ENCODE measurements around the gene ZNF614.
"Not testable (repeated sequence)": the region's sequence is repeated elsewhere in the genome, so short reads cannot be mapped to it uniquely, and the experiment has no call there.

Gene ZNF614

DNA sequence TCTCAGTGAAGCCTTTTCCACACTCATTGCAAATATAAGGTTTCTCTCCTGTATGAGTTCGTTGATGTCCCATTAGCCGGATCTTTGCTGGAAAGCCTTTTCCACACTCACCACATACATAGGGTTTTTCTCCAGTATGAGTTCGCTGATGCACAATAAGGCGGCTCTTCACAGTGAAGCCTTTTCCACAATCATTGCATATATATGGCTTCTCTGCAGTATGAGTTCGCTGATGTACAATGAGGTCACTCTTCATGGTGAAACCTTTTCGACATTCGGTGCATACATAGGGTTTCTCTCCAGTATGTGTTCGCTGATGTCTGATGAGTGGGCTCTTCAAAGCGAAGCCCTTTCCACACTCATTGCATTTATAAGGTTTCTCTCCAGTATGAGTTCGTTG, 34.8 kb downstream of the ZNF614 start:
- DNase-seq (ENCODE audit: low read depth in 2 of 2, low spot score in 1 of 2), result no peak

DNA sequence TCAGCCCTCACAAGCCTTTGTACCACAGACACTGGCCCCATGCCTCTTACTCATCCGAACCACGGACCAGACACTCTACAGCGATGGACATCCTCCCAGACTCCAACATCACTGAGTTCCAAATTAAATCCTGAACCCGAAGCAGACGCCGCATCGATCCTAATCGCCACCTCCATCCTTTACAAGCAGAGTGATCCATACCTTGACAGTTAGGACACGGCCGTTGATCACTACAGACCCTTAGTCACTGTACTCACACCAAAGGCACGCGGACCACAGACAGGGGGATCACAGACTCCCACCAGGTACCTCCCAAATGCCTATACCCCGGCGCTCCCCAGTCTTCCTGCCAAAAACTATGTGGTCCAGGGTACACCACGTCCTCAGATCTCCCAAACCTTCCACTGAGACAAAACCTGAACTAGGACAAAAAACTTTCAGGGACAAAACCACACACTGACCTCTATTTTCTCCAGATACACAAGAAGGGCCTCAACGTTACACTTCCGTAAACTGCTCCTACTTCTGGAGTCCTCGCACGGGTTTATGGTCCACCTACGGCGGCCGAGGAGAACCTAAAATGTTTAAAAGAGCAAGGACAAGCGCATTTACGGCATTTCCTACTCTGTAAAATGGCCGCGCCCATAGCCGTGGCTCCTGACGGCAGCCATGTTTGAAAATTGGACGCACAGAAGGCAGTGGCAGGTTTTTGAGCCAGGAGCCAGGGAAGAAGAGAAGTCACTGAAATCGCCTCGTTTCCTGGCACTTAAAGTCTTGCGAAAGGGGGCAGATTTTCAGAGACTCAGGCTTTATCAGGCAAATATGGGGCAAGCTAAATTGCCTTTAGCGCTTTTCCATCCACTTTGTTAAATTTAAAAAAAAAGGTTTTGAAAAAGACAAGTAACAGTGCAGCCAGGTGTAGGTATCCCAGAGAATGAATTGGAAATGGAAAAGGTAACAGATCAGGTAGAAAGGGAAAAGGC, 41.6 kb downstream of the ZNF614 start, which contains the start of gene ZNF350:
TSS of gene ZNF350 (minus strand) at position 532 of the 983 bp plus-strand sequence. CDS start 12,480 bp downstream, outside the sequence.
- peak; percentile 68 to 75 for DNase-seq (ENCODE audit: low read depth in 2 of 2, low spot score in 1 of 2)

DNA sequence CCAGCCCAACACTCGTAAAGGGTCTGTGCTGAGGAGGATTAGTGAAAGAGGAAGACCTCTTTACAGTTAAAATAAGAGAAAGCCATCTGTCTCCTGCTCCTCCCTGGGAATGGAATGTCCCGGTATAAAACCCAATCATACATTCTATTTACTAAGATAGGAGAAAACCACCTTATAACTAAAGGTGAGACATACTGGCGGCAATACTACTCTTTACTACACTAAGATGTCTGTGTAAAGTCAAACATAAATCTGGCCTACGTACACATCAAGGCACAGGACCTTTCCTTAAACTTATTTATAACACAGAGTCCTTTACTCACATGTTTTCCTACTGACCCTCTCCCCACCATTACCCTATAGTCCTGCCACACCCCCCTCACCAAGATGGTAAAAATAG, 44.8 kb downstream of the ZNF614 start:
- no peak for DNase-seq (ENCODE audit: low read depth in 2 of 2, low spot score in 1 of 2)

DNA sequence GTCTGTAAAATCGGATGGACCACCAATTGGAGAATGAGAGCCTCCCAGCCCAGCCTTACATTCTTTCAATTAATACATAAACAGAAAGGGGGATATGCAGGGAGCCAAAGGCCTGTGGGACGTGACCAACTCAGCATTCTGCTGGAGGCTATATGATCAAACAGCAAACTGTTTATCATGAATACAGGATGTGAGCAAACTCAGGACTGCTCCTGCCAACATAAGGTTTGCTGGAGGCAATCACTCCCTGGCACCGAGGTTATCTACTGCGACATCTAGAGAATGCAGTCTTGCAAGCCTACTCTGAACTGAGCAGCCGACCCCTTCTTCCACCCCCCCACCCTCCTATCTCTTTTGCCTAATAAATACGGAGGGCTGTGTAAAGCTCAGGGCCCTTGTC, 47.3 kb downstream of the ZNF614 start:
- DNase-seq (ENCODE audit: low read depth in 2 of 2, low spot score in 1 of 2), result not testable (repeated sequence)

DNA sequence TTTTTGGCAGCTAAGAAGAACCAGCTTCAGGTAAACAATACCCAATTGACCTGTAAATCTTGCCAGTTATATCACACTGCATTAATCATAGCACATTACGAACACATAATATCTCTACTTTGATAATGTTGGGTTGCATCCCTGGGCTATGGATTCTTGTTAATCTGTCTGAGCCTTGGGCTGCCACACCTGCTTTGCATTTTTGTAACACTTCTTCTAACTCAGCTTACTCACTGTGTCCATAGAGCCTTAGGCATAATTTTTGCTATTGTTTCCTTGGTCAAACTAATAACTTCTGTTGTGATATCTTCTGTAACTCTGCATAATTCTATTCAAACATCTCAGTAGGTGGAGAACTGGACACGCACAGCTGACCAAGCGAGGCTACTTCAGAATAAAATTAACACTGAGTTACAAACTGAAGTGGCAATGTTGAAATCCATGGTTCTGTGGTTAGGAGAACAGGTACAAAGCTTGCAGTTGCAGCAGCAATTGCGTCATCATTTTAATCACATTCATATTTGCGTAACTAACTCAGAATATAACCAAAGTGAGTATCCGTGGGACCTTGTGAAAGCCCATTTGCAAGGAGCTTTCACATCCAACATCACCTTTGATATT, 48.0 kb downstream of the ZNF614 start:
- DNase-seq (ENCODE audit: low read depth in 2 of 2, low spot score in 1 of 2), result no peak

DNA sequence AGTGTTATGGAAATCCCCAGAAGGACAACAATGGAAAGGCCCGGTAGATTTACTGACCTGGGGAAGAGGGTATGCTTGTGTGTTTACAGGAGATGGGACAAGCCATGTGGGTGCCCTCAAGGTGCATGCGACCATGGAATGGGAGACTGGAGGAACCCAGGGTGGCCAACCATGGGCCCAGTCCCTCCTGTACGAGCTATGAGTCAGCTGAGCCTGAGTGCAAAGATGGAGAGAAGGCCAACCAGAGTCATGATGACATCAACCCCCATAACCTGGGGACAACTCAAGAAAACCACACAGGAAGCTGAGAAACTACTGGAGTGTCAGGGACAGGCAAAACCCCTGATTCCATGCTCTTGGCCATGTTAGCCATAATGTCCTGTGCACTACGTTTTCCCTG, 49.3 kb downstream of the ZNF614 start:
- DNase-seq (ENCODE audit: low read depth in 2 of 2, low spot score in 1 of 2), result no peak

DNA sequence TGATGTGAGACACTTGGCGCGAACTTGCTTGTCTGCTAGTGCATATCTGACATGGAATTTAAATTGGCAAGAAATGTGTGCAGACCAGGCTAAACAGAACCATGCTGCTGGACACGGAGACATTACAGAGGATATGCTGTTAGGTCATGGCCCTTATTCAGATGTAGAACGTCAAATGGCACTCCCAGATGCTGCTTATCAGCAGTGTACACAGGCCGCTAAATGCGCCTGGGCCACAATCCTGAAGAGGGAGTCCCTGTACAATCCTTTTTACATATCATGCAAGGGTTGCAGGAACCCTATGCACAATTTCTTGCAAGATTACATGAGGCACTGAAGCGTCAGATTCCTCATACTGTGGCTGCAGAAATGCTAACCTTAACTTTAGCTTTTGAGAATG, 50.8 kb downstream of the ZNF614 start:
- DNase-seq (ENCODE audit: low read depth in 2 of 2, low spot score in 1 of 2), result no peak

DNA sequence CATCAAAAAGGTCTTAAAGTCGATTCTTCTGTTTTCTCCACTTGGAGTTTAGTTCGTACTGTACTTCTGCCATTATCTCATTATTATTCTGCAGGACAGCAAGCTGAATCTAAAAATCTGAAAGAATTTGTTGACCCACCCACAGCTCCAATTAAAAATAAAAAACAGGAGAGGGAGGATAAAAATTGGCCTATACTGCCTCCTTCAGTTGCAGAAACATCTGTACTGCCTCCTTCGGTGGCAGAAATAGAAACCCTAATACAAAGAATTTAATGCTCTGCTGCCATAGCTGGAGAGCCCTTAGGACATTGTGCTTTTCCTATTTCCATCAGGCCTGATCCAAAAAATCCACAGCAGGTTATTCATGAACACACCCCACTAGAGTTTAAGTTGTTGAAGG, 51.3 kb downstream of the ZNF614 start:
- no peak for DNase-seq (ENCODE audit: low read depth in 2 of 2, low spot score in 1 of 2)

DNA sequence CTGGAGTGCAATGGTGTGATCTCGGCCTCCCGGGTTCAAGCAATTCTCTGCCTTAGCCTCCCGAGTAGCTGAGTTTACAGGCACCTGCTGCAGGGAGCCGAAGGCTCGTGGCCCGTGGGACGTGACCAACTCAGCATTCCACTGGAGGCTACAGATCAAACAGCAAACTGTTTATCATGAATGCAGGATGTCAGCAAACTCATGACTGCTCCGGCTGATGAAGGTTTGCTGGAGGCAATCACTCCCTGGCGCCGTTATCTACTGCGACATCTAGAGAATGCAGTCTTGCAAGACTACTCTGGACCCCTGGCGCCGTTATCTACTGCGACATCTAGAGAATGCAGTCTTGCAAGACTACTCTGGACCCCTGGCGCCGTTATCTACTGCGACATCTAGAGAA, 52.4 kb downstream of the ZNF614 start:
- DNase-seq (ENCODE audit: low read depth in 2 of 2, low spot score in 1 of 2), result not testable (repeated sequence)

DNA sequence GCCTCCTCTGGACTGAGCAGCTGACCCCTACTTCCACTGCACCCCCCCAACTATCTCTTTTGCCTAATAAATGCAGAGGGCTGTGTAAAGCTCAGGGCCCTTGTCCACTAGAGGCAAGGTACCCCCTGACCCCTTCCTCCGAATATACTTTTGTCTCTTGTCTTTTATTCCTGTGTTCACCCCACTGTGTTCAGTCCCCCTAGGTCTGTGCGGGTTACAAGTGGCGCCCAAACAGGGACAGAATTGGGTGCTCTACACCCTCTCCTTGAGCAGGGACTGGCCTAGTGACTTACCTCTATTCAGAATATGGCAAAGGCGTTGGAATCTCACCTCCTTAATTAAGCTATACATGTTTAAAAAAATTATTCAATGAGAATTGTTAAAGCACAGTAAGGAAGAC, 56.6 kb downstream of the ZNF614 start:
- no peak for DNase-seq (ENCODE audit: low read depth in 2 of 2, low spot score in 1 of 2)

DNA sequence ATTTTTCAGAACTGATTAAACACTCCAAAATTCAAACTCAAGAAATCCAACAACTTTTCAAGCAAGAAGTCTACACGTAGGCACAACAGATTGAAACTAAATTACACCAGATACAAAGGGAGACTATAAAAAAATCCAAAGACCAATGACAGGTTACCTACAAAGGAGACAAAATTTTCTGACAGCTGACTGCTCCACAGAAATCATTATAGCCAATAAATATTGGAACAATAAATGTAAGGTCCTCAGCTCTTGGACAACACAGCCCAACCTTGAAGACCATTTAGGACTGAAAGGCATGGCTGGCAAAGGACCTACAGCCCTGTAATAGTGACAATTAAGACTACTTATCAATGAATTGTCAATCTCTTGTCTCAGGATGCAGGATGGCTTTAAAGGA, 57.5 kb downstream of the ZNF614 start:
- DNase-seq (ENCODE audit: low read depth in 2 of 2, low spot score in 1 of 2), result no peak

DNA sequence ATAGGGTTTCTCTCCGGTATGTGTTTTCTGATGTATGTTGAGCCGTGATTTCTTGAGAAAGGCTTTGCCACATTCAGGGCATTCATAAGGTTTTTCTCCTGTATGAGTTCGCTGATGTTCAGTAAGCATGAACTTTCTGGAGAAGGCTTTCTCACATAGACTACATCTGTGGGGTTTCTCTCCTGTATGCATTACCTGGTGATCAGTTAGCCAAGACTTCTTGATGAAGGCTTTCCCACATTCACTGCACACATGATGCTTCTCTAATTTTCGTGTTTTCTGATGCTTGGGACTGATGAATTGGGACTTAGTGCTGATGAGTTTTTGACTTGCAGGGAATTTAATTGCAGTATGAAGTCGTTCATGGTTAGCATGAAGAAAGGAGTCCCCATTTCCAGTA, 62.6 kb downstream of the ZNF614 start:
- DNase-seq (ENCODE audit: low read depth in 2 of 2, low spot score in 1 of 2), result no peak
